ENCODE data around the gene RAD51B. TPM values are rescaled to one million over a fixed set of nuclear protein-coding genes. Genes with fewer than 3 reads are reported as not detected.

Gene RAD51B
- total RNA-seq, 4 donors from 2014 or later = 14.0 to 16.4 (median 14.8) TPM

DNA sequence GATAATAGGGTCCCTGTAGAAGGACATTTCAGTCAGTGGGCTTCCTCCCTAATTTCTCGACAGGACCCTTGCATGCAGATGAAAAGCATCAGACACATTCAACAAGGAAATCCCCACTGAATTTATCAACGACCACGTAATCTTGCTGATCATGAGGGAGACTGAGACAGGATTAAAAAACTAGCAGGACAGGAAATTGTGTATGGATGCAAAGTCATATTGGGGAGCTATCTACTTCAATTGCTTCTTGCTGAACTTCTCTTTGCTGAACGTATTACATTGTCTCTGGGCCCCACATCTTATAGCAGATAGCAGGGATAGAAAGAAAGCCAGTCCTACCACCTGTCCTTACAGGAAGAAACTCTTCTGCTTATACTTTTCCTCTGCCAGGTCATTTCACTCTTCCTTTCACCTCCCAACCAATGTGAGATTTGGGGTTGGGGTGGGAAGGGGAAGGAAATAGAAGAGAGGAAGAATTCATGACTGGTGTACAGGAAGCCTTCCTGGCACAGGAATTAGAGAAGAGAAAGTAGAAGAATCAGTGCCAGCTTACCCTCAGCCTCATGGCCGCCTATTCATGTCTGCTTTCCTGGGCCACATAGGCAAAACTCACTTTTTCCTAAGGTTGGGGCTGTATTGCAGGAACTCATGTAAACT lies 640.0 kb downstream of the RAD51B start:
- DNase-seq = no peak
- intact Hi-C loops (cut with DNase I) = no loop called here
- Histone ChIP-seq H3K9me3 (no peaks in the 10 kb centered on the region), H3K27ac (peak overlapping the region; percentile 82 to 85 (median 83)), H3K36me3 (no peaks in the 10 kb centered on the region), H3K4me3 (replicated peaks in 1 of 3) (no peak overlapping the region), H3K4me1 (peaks cover 25 to 29% of the 10 kb centered on the region in 2 donors), H3K27me3 (no peaks in the 10 kb centered on the region)
- 42 to 51% methylated on average over 5 of the region's 5 CpGs for WGBS, 2 donors
- TF ChIP-seq, protein P1, sequence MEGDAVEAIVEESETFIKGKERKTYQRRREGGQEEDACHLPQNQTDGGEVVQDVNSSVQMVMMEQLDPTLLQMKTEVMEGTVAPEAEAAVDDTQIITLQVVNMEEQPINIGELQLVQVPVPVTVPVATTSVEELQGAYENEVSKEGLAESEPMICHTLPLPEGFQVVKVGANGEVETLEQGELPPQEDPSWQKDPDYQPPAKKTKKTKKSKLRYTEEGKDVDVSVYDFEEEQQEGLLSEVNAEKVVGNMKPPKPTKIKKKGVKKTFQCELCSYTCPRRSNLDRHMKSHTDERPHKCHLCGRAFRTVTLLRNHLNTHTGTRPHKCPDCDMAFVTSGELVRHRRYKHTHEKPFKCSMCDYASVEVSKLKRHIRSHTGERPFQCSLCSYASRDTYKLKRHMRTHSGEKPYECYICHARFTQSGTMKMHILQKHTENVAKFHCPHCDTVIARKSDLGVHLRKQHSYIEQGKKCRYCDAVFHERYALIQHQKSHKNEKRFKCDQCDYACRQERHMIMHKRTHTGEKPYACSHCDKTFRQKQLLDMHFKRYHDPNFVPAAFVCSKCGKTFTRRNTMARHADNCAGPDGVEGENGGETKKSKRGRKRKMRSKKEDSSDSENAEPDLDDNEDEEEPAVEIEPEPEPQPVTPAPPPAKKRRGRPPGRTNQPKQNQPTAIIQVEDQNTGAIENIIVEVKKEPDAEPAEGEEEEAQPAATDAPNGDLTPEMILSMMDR (IDR thresholded peaks at IDR 0.05) = no peak
- no peak for TF ChIP-seq POLR2A (IDR thresholded peaks at IDR 0.05)

DNA sequence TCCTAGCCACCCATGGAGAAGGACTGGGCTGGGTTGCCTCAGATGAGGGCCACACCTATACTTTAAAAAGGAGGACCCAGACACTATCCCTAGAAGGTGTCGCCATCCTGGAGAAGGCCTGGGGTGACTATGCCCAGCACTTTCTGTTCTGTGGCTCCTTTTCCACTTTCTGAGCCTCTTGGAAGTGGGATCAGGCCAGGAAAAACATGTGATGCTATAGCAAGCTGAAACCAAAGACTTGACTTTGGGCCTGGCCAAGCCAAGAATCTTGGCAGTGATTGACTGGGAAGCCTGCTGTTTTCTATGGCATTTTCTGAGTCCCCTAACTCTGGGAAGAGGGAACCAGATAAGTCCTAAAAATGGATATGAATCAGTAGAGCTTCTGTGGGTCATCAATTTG lies 641.0 kb downstream of the RAD51B start:
- Histone ChIP-seq H3K27me3 (no peaks in the 10 kb centered on the region), H3K4me1 (peaks cover 25 to 29% of the 10 kb centered on the region in 2 donors), H3K27ac (peak overlapping the region; percentile 82 to 85 (median 83)), H3K4me3 (replicated peaks in 1 of 3) (no peak overlapping the region), H3K36me3 (no peaks in the 10 kb centered on the region), H3K9me3 (no peaks in the 10 kb centered on the region)
- intact Hi-C loops (cut with DNase I) = no loop called here
- no peak for TF ChIP-seq POLR2A (IDR thresholded peaks at IDR 0.05)
- TF ChIP-seq, protein P1 (IDR thresholded peaks at IDR 0.05) = no peak
- peak in 1 of 2 donors; percentile 26 for DNase-seq
- WGBS, 2 donors = 91 to 100% methylated on average over 1 of the region's 1 CpG

DNA sequence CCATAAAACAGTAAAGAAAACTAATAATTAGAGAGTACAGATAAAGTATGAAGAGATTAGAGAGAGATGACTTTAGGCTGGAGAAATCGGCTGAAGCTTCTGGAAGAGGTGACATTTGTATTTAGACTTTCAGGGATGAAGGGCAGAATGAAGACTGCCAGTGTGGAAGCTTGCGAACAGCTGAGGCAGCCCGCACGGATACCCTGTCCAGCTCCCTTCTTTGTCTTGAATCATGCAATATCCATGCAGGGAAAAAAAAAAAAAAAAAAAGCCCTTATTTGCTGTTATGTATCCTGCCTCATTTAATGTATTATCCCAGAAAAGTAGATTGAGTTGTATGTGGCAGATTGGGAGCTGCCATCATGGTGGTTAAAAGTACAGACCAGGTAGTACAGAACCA lies 641.5 kb downstream of the RAD51B start:
- Histone ChIP-seq H3K27me3 (no peaks in the 10 kb centered on the region), H3K36me3 (no peaks in the 10 kb centered on the region), H3K4me1 (peaks cover 25 to 30% of the 10 kb centered on the region in 2 donors), H3K27ac (peak overlapping the region in 1 of 3 donors; percentile 83), H3K4me3 (replicated peaks in 1 of 3) (no peak overlapping the region), H3K9me3 (no peaks in the 10 kb centered on the region)
- TF ChIP-seq POLR2A (IDR thresholded peaks at IDR 0.05) = no peak
- TF ChIP-seq, protein P1 (IDR thresholded peaks at IDR 0.05) = no peak
- 68 to 95% methylated on average over 4 of the region's 4 CpGs for WGBS, 2 donors
- DNase-seq = no peak
- intact Hi-C loops (cut with DNase I) = no loop called here

DNA sequence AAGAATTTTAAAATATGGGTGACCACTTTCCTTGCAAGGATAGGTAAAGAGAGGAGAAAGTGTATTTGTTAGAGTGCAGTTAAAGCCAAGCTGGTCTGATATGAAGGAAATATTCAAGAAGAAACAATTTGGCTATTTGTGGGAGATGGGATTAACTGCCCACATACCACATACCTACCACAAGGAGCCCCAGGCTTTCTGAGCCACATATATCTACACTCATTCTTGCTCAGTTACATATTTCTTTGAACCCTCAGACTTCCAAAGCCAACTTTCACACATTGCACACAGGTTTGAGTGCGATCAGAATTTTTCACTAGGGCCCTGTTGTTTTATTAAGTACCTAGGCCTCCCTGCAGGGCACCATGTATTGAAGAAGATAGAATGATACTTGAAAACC lies 643.1 kb downstream of the RAD51B start:
- no peak for DNase-seq
- Histone ChIP-seq H3K27ac (no peak overlapping the region), H3K4me1 (peaks cover 25 to 46% of the 10 kb centered on the region in 2 donors), H3K27me3 (no peaks in the 10 kb centered on the region), H3K9me3 (no peaks in the 10 kb centered on the region), H3K4me3 (replicated peaks in 1 of 3) (no peak overlapping the region), H3K36me3 (no peaks in the 10 kb centered on the region)
- intact Hi-C loops (cut with DNase I) = no loop called here
- TF ChIP-seq POLR2A (IDR thresholded peaks at IDR 0.05) = no peak
- TF ChIP-seq, protein P1 (IDR thresholded peaks at IDR 0.05) = no peak
- 76 to 85% methylated on average over 1 of the region's 1 CpG for WGBS, 2 donors

DNA sequence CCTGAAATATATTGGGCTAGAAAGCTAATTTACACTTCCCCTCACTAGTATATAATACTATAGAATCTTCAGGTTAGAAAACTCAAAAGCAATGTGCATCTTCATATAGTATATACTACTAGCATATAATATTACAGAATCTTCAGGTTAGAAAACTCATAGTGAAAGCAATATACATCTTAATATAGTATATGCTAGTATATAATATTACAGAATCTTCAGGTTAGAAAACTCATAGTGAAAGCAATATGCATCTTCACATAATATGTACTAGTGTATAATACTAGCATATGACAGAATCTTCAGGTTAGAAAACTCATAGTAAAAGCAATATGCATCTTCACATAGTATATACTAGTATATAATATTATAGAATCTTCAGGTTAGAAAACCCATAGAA lies 643.7 kb downstream of the RAD51B start:
- intact Hi-C loops (cut with DNase I) = no loop called here
- no peaks in the 10 kb centered on the region for H3K36me3 ChIP-seq

More for the DNA sequence above, 643.7 kb downstream of the RAD51B start:
- Histone ChIP-seq H3K27me3 (no peaks in the 10 kb centered on the region), H3K4me1 (peaks cover 23 to 46% of the 10 kb centered on the region in 2 donors), H3K27ac (no peak overlapping the region), H3K9me3 (no peaks in the 10 kb centered on the region), H3K4me3 (replicated peaks in 1 of 3) (no peak overlapping the region)
- TF ChIP-seq POLR2A (IDR thresholded peaks at IDR 0.05) = no peak
- TF ChIP-seq, protein P1 (IDR thresholded peaks at IDR 0.05) = no peak
- DNase-seq = no peak

Data from thyroid gland (tissue), 4 donors.